UCSD-AML1 (cell line): ENCODE measurements around the gene ACTBL2.

ENCODE experiments used
- DNase-seq: peaks from one replicate; lab custom pipeline; 2025; ENCODE audit not compliant: unreplicated experiment; lab: John Stamatoyannopoulos, UW

Gene ACTBL2

DNA sequence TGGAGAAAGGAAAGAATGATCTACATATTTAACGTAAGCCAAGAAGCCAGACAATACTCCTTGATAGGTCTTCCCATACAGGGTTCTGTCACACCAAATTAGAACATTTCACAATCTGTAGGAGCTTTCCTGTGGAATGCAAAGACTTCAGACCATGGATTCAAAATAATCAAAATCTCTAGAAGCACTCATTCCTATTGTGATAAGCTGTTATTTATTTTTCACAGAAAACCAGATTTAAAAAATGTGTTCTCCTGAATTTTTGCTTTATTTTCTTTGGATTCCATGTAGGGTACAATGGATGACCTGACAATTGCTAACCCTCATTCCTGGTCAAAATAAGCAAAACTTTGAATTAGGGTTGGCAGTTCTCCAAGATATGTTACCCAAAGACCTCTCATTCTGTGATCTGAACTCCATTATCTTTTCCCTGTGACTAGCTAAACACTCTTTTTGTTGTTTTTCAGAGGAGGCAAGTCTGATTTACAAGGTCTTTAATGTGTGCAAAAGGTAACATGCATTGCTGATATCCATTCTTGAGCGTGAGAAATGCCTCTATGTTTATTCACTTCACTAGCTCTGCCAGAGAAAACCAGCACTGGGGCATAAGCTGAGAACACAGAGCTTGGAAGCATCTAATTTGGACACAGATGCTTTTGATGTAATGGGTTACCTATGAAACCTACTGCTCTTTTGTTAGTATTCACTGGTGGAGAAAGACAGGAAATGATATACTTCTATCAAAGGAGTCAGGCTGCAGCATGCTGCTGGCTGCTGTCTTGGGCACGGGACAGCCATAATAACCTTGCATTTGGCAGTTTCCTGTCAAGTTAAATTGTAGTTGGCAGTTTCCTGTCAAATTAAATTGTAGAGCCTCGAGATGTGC lies 31.4 kb downstream of the ACTBL2 start:
- no peak for DNase-seq

DNA sequence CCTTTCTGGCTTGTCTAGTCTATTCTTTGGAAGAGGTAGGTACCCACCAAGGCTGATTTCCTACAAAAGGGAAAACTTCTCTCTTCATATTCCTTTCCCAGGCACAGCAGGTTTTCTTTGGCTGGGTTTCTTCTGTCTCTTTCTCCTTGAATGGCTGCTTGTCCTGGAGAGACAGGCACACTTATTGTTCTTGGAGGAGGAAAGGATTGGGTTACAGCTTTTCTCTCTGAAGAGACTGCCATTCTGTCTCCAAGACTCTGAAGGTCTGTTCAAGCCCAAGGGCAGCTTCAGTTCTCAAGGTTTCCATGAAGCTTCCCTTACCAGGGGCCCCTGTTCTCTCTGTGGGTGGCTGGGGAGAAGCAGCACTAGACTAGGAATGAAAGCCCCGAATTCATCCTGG lies 33.9 kb downstream of the ACTBL2 start:
- no peak for DNase-seq

DNA sequence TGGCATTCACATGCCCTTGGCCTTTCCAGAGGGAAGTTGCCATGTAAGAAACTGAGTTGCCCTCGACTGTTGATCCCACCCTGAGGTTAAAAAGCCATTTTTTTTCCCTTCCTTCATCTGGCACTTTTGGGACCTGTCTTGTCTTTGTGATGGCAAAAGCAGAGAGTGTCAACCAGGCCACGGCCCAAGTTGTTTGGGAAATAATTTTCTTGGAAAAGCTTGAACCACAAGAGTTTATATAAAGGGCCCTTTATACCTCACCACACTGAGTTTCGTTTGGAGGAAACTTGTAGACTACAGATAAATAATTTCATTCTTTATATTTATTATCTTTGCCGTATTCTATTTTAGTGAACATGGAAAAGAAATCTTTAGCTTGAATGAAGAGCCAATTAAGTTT lies 34.3 kb downstream of the ACTBL2 start:
- no peak for DNase-seq

- no peak for DNase-seq
Measured at GRCh38 chr5:57447658-57448057, 35.0 kb downstream of the ACTBL2 start.

DNA sequence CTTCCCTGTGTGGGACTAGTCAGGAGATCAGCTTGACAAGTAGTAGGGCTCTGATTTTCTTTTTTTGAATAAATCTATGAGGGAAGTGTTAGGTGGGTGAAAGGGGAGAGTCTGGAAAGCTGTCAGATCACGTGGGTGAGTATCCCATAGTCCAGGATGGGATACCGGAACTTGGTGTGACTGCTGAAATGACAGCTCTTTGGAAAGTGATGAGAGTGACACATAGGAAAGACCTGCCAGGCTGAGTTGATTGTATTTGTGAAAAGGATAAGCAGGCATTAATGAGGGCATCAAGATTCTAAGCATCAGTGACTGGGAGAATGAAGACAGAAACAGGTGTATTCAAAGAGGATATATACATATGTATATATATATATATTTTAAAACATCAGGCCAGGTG lies 35.6 kb downstream of the ACTBL2 start:
- DNase-seq, result no peak

DNA sequence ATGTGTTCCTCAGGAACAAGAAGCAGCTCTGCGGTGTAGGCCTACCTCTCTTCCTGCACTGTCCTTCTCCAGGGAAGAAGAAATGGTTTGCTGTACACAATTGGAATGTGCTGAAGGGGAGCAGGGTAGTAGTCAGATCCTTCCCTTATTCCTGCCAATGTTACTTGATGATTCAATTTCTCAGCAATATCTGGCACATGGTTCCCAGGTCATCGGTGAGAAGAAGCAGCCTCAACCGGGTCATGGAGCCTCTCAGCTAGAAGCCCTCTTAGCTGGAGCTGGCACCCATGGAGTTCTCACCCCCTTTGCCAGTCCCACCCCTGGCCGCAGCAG lies 36.9 kb downstream of the ACTBL2 start:
- DNase-seq, result no peak

GRCh38 chr5:57445006-57445704 lies 37.5 kb downstream of the ACTBL2 start:
- no peak for DNase-seq

- DNase-seq, result no peak
Measured at GRCh38 chr5:57442080-57442839, 40.4 kb downstream of the ACTBL2 start.

DNA sequence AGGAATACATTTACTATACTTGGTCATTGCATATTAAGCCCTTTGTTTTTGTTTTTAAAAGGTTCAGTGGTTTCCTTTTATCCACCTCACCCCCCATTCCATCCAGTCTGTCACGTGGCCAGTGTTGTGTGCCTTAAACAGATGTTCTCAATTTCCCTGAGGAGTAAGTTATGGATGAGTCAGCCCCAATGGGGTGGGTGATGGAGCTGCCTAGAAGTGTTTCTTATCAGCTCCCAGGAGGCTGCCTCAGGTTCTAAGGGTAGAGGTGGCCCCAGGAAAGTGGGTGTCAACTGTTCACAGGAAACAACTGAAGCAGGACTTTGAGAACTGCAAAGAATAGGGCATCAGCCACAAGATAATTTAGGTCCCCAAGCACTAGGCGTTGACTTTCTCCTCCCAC lies 41.1 kb downstream of the ACTBL2 start:
- no peak for DNase-seq

- DNase-seq, result no peak
Measured at GRCh38 chr5:57439601-57440000, 43.0 kb downstream of the ACTBL2 start.

- DNase-seq, result no peak
Measured at GRCh38 chr5:57437976-57438805, 44.4 kb downstream of the ACTBL2 start.

DNA sequence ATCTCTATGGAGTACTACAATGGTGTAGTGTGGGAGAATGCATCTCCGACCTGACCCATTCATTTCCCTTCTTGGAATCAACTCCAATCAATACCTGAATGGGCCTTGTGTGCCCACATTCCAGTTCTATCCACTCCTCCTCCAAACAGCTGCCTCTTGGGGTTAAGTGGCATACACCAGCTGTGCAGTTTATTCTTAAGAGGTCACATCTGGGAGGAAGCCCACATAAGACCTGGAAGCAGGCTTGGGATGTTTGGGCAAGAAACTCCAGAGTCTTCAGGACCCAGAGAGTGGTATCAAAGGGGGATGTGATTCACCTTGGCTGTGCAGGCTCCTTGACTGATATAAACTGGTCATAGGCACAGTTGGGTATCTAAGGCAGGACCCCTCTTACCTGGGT lies 46.0 kb downstream of the ACTBL2 start:
- DNase-seq, result no peak

- no peak for DNase-seq
Measured at GRCh38 chr5:57435701-57436134, 46.9 kb downstream of the ACTBL2 start.

DNA sequence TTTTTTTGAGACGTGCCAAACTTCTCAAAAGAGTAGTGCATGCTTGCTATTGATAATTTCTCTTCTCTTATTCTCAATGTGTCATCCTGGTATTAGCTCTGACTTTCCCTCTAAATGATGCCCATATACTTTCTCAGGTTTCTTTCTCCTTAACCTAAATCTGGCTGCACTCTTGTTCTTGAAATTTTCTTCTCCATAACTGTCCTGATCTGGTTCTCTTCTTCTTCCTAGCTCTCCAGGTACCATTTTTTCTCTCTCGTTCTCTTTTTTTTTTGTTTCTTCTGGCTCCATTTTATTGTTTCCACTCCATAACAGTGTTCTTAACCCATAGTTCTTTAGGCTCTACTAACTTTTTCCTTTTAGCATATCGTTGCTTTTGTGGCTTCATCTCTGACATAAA lies 47.9 kb downstream of the ACTBL2 start:
- DNase-seq, result no peak

DNA sequence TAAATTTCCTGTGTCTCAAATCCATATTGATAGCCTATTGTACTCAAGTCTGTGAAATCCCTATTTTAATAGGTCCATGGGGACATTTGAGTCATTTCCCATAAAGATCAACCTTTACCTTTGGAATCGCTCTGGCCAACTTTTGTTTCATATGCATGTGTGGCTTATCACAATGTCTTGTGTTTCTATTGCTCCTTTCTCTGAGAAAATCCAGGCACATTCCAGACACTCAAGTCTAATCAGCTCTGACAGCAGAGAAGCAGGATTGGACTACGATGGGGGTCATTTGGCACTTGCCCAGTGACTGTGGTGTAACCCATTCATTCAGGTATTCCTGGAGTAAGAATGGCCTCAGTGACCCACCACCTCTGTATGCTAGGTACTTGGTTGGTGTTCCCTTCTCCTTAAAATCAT lies 48.4 kb downstream of the ACTBL2 start:
- no peak for DNase-seq

- DNase-seq, result no peak
Measured at GRCh38 chr5:57432876-57433275, 49.7 kb downstream of the ACTBL2 start.

DNA sequence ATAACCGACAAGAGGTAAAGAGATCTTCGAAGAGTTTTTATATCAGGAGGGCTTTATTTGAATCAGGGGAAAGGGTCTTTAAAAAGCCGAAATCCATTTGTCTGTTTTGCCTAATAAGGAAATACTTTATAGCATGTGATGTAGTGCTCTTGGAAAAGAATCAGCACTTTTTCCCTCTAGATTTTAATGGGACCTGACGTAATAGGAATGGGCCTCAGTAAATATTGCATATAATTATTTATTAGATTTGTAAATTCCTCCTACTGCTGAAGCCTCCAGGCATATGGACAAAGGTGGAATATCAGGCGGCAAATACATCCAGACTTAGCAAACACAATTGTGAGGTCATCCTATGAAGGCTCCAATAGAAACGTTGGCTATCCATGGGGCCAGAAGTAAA lies 50.9 kb downstream of the ACTBL2 start:
- no peak for DNase-seq
